Mammary epithelial cell (primary cell): ENCODE data around the gene C2orf69.

Experiments used
- CTCF ChIP-seq, 2 donors: IDR thresholded peaks in 1 of 2; conservative IDR thresholded peaks in 1 of 2; 2 replicates each; pipeline ENCODE4 v1.5.1; 2011 to 2012; ENCODE audit warnings: inconsistent platforms in 2 of 2, low read length in 2 of 2, mild to moderate bottlenecking in 2 of 2, control low read depth in 1 of 2, low read depth in 1 of 2; ENCODE audit not compliant: insufficient read depth in 1 of 2; ENCODE audit errors: extremely low read depth in 1 of 2
- EZH2 ChIP-seq: IDR thresholded peaks from 2 replicates; pipeline ENCODE4 v1.6.1; 2012; ENCODE audit warnings: low read length, inconsistent platforms, borderline replicate concordance

- TF ChIP-seq CTCF (conservative IDR thresholded peaks at IDR 0.05 in 1 of 2, IDR thresholded peaks at IDR 0.05 in 1 of 2; ENCODE audit: extremely low read depth in 1 of 2, insufficient read depth in 1 of 2, low read depth in 1 of 2, low read length in 2 of 2) (peak in 1 of 2 donors; percentile 45), EZH2 (no peak)
Measured at GRCh38 chr2:199955339-199956061, 44.4 kb downstream of the C2orf69 start, which contains the start of the genes MAIP1 and TYW5.
